Activated CD4-positive, alpha-beta T cell treated with anti-CD3 and anti-CD28 coated beads, Interleukin-2, amount 50 U/mL, for 16 hours (primary cell): ENCODE measurements around the gene ZCCHC10.
"Not testable (repeated sequence)": the region's sequence is repeated elsewhere in the genome, so short reads cannot be mapped to it uniquely, and the experiment has no call there.

Experiments
- DNase-seq: peaks from one replicate; pipeline ENCODE4 v3.0.0-alpha.2; 2020

Gene ZCCHC10

GRCh38 chr5:133041157-133041784 lies 14.9 kb upstream of the ZCCHC10 start:
- DNase-seq = no peak

GRCh38 chr5:133036677-133037076 lies 10.3 kb upstream of the ZCCHC10 start:
- DNase-seq = not testable (repeated sequence)

- no peak for DNase-seq
Measured at GRCh38 chr5:133035224-133035623, 8.9 kb upstream of the ZCCHC10 start.

GRCh38 chr5:133034064-133034463 lies 7.7 kb upstream of the ZCCHC10 start:
- no peak for DNase-seq

GRCh38 chr5:133032852-133033742 lies 6.7 kb upstream of the ZCCHC10 start:
- no peak for DNase-seq

- DNase-seq = no peak
Measured at GRCh38 chr5:133030343-133031005, 4.1 kb upstream of the ZCCHC10 start.

- DNase-seq = no peak
Measured at GRCh38 chr5:133029416-133029815, 3.1 kb upstream of the ZCCHC10 start.

GRCh38 chr5:133026664-133027153 lies 360 bp upstream of the ZCCHC10 start:
- DNase-seq = no peak

- DNase-seq = not testable (repeated sequence)
Measured at GRCh38 chr5:133019471-133019870, 6.9 kb downstream of the ZCCHC10 start.

- DNase-seq = no peak
Measured at GRCh38 chr5:133017964-133018363, 8.4 kb downstream of the ZCCHC10 start.

- DNase-seq = no peak
Measured at GRCh38 chr5:133015466-133015865, 10.9 kb downstream of the ZCCHC10 start.

- not testable (repeated sequence) for DNase-seq
Measured at GRCh38 chr5:133008455-133008854, 17.9 kb downstream of the ZCCHC10 start.

GRCh38 chr5:133006653-133007052 lies 19.7 kb downstream of the ZCCHC10 start:
- DNase-seq = no peak

GRCh38 chr5:132999246-132999645 lies 27.1 kb downstream of the ZCCHC10 start:
- no peak for DNase-seq

GRCh38 chr5:132998556-132998955 lies 27.8 kb downstream of the ZCCHC10 start:
- DNase-seq = no peak

- no peak for DNase-seq
Measured at GRCh38 chr5:132996307-132996706, 30.0 kb downstream of the ZCCHC10 start.

- DNase-seq = no peak
Measured at GRCh38 chr5:132987531-132988408, 38.6 kb downstream of the ZCCHC10 start.

GRCh38 chr5:132982971-132983370 lies 43.4 kb downstream of the ZCCHC10 start:
- DNase-seq = not testable (repeated sequence)

- DNase-seq = no peak
Measured at GRCh38 chr5:132981288-132981687, 45.1 kb downstream of the ZCCHC10 start.

- DNase-seq = no peak
Measured at GRCh38 chr5:132979976-132980375, 46.4 kb downstream of the ZCCHC10 start.

GRCh38 chr5:132979367-132979940 lies 46.9 kb downstream of the ZCCHC10 start:
- no peak for DNase-seq

GRCh38 chr5:132976852-132977251 lies 49.5 kb downstream of the ZCCHC10 start:
- DNase-seq = no peak
